ENCODE results near the gene MRPL28.

MRPL28 gene

DNA sequence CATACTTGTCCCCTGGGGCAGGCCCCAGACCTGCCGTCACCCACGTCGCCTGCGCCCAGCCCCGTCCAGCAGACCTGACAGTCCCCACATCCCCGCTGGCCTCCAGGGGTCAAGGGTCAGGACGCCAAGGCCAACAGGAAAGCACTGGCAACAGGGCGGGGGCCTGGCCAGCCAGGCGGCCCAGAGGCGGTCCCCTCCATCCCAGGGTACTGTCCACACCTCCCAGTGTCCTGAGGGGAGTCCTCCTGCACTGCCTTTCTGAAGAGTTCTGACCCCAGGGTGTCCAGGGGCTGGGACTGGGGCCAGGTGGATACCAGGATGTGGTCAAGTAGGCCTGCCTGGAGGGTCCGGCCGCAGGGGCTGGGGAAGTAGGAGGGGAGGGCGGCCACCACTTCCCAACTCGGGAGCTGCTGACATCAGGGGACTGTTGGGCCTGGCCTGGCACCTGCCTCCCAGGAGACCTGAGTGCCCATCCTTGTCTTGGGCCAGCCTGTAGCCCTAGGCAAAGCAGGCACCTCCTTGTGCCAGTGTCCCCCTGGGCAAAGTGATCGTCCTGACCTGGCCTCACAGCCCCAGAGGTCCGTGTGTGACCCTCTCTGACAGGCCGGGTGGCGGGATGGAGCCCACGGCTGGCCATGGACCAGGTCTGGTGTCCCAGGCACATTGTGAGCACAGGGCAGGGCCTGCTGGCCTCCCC, 11.1 kb downstream of the MRPL28 start:
- Histone ChIP-seq H3K27ac (no peak overlapping the region), H3K79me2 (no peaks in the 10 kb centered on the region), H3K4me2 (ENCODE audit: low read length) (no peak overlapping the region), H3K9me3 (ENCODE audit: control insufficient read depth, low read length) (no peaks in the 10 kb centered on the region), H3K4me3 (ENCODE audit: low read depth, low read length) (no peak overlapping the region), H3K36me3 (ENCODE audit: control insufficient read depth, insufficient read depth, low read length) (no peaks in the 10 kb centered on the region), H3K27me3 (ENCODE audit: control insufficient read depth, insufficient read depth, low read length) (no peaks in the 10 kb centered on the region), H3K9ac (no peak overlapping the region), H3K4me1 (no peaks in the 10 kb centered on the region), H2AFZ (no peak overlapping the region)
- TF ChIP-seq, protein P1, sequence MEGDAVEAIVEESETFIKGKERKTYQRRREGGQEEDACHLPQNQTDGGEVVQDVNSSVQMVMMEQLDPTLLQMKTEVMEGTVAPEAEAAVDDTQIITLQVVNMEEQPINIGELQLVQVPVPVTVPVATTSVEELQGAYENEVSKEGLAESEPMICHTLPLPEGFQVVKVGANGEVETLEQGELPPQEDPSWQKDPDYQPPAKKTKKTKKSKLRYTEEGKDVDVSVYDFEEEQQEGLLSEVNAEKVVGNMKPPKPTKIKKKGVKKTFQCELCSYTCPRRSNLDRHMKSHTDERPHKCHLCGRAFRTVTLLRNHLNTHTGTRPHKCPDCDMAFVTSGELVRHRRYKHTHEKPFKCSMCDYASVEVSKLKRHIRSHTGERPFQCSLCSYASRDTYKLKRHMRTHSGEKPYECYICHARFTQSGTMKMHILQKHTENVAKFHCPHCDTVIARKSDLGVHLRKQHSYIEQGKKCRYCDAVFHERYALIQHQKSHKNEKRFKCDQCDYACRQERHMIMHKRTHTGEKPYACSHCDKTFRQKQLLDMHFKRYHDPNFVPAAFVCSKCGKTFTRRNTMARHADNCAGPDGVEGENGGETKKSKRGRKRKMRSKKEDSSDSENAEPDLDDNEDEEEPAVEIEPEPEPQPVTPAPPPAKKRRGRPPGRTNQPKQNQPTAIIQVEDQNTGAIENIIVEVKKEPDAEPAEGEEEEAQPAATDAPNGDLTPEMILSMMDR (IDR thresholded peaks at IDR 0.05) = no peak

DNA sequence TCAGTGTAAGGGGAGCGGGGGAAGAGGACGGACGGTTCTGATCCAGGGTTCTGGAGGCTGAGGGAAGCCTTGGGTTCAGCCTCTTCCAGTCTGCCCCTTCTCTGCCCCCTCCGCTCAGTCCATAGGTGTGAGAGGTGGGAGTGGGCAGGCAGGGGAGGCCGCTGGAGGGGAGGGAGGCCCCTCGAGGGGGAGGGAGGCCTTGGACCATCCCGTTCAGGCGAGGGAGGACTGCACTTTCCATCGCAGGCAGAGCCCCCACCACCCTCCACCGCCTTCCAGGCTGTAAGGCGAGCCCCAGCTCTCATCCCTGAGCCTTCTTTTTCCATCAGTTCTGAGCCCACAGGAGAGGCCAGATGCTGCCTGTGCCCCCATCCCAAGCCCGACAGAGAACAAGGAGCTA, 13.6 kb downstream of the MRPL28 start:
- Histone ChIP-seq H3K4me3 (ENCODE audit: low read depth, low read length) (no peak overlapping the region), H3K27me3 (ENCODE audit: control insufficient read depth, insufficient read depth, low read length) (no peaks in the 10 kb centered on the region)
- TF ChIP-seq, protein P1 (IDR thresholded peaks at IDR 0.05) = no peak

DNA sequence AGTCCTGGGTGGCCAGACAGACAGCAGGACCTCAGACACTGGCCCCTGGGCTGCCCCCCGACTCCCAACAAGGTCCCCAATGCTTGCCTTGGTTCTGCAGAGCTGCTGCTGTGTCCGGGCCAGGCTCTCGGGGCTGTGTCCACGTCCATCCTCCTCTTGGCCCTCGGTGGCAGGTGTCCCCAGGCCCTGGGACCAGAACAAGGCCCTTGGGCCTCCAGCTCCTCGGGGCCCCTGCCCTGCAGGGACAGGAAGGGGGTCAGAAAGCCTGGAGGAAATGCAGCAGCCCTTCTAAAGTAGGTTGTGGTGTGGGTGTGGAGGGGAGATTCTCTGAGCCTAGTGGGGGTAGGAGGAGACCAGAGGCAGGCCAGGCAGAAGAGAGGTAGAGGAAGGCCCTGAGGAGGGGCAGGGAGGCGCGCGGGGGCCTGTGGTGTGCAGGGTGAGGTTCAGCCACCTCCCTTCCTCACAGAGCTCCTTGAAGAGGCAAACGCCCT, 15.3 kb downstream of the MRPL28 start:
- H3K4me1 ChIP-seq = peaks cover 6% of the 10 kb centered on the region
- TF ChIP-seq, protein P1 (IDR thresholded peaks at IDR 0.05) = no peak
- H3K4me3 ChIP-seq (ENCODE audit: low read depth, low read length) = no peak overlapping the region
- H3K27me3 ChIP-seq (ENCODE audit: control insufficient read depth, insufficient read depth, low read length) = no peaks in the 10 kb centered on the region
- no peaks in the 10 kb centered on the region for H3K79me2 ChIP-seq
- H3K4me2 ChIP-seq (ENCODE audit: low read length) = no peak overlapping the region
- no peaks in the 10 kb centered on the region for H3K36me3 ChIP-seq (ENCODE audit: control insufficient read depth, insufficient read depth, low read length)
- no peak overlapping the region for H3K9ac ChIP-seq
- no peak overlapping the region for H2AFZ ChIP-seq
- H3K27ac ChIP-seq = no peak overlapping the region
- H3K9me3 ChIP-seq (ENCODE audit: control insufficient read depth, low read length) = no peaks in the 10 kb centered on the region

More for the DNA sequence above, 13.6 kb downstream of the MRPL28 start:
- H3K27ac ChIP-seq = no peak overlapping the region
- H3K9me3 ChIP-seq (ENCODE audit: control insufficient read depth, low read length) = no peaks in the 10 kb centered on the region
- H3K4me2 ChIP-seq (ENCODE audit: low read length) = no peak overlapping the region
- H2AFZ ChIP-seq = no peak overlapping the region
- peaks cover 3% of the 10 kb centered on the region for H3K4me1 ChIP-seq
- no peaks in the 10 kb centered on the region for H3K79me2 ChIP-seq
- no peaks in the 10 kb centered on the region for H3K36me3 ChIP-seq (ENCODE audit: control insufficient read depth, insufficient read depth, low read length)
- H3K9ac ChIP-seq = no peak overlapping the region

DNA sequence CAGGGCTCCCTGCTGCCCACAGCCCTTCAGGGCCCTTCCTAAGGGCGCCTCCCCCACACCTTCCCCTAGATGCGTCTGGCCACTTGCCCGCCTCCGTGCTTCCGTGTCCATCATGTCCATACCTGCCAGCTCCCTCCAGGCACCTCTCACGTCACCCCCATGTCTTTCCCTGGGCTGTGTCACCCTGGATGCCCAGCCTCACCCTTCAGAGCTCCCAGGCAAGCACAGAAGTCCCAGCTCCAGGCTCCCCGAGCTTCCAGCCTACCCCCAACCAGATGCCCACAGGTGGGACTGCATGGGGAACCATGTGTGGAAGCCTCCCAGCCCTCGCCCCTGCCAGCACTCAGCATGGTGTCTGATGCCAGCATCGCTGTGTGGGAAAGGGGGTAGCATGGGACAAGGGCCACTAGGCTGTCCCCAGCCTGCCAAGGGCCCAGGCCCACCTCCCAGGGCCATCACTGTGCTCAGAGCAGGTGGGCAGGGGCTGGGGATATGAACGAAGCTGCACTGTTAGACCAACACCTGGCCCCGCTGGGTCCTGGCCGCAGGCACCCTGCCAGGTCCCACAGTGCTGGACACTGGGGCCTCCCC, 16.0 kb downstream of the MRPL28 start:
- Histone ChIP-seq H3K4me1 (peaks cover 6% of the 10 kb centered on the region), H3K9me3 (ENCODE audit: control insufficient read depth, low read length) (no peaks in the 10 kb centered on the region), H3K9ac (no peak overlapping the region), H3K27ac (no peak overlapping the region), H2AFZ (no peak overlapping the region), H3K79me2 (peaks cover 2% of the 10 kb centered on the region), H3K27me3 (ENCODE audit: control insufficient read depth, insufficient read depth, low read length) (no peaks in the 10 kb centered on the region), H3K4me3 (ENCODE audit: low read depth, low read length) (no peak overlapping the region), H3K36me3 (ENCODE audit: control insufficient read depth, insufficient read depth, low read length) (no peaks in the 10 kb centered on the region), H3K4me2 (ENCODE audit: low read length) (no peak overlapping the region)
- TF ChIP-seq, protein P1 (IDR thresholded peaks at IDR 0.05) = no peak
